GM12864 (cell line): ENCODE results near the gene CCDC200.

Experiments used
- DNase-seq: peaks from one replicate; pipeline ENCODE4 v3.0.0-alpha.2; 2011; ENCODE audit warnings: low read depth
- H3K4me3 ChIP-seq: 2 replicates; pipeline ENCODE4 v1.5.1; 2011; ENCODE audit warnings: mild to moderate bottlenecking, low read depth, low read length, control low read depth
- CTCF ChIP-seq: IDR thresholded peaks from 2 replicates; pipeline ENCODE4 v1.5.1; 2011; ENCODE audit warnings: low read depth, mild to moderate bottlenecking, moderate library complexity, low read length, control low read depth, inconsistent platforms; ENCODE audit errors: missing control alignments

CCDC200 gene

GRCh38 chr17:43175213-43176118 lies 53.0 kb downstream of the CCDC200 start:
- TF ChIP-seq CTCF: no peak
- DNase-seq: no peak
- no peak overlapping the region for H3K4me3 ChIP-seq

GRCh38 chr17:43171586-43172487 lies 56.6 kb downstream of the CCDC200 start:
- no peak for DNase-seq
- no peak for TF ChIP-seq CTCF
- H3K4me3 ChIP-seq: peak overlapping the region; percentile 82
